ENCODE data around the gene HMGCS2.

Gene HMGCS2

GRCh38 chr1:119700326-119700725 is 68.4 kb downstream of the HMGCS2 start:
- TF ChIP-seq ZEB2 (tag by site-specific recombination; IDR thresholded peaks at IDR 0.05) (no peak), ZNF18 (tag by site-specific recombination; IDR thresholded peaks at IDR 0.05) (no peak), HOXC10 (CRISPR knock-in tag; IDR thresholded peaks at IDR 0.05) (no peak), ZBTB26 (tag by site-specific recombination; optimal IDR thresholded peaks at IDR 0.05) (no peak), ZNF664 (tag by site-specific recombination; IDR thresholded peaks at IDR 0.05) (no peak), ZNF155 (tag by site-specific recombination; IDR thresholded peaks at IDR 0.05) (no peak), ZNF449 (tag by site-specific recombination; IDR thresholded peaks at IDR 0.05) (no peak), GLI4 (tag by site-specific recombination; IDR thresholded peaks at IDR 0.05) (no peak), ZNF629 (tag by site-specific recombination; IDR thresholded peaks at IDR 0.05) (no peak)
- H3K4me1 ChIP-seq (ENCODE audit: control insufficient read depth, insufficient read depth, low read length): no peaks in the 10 kb centered on the region
- CTCF ChIA-PET: no interaction called here

More at GRCh38 chr1:119700326-119700725, 68.4 kb downstream of the HMGCS2 start:
- Histone ChIP-seq H3K4me3 (ENCODE audit: low read depth, low read length) (no peak overlapping the region), H3K36me3 (ENCODE audit: control insufficient read depth in 2 of 2, insufficient read depth in 1 of 2, low read length in 2 of 2) (no peaks in the 10 kb centered on the region), H3K27ac (ENCODE audit: extremely low read depth, low read depth, low read length) (no peak overlapping the region), H3K9me3 (ENCODE audit: control insufficient read depth, insufficient read depth, low read depth, low read length) (no peaks in the 10 kb centered on the region)
- POLR2A ChIA-PET: no interaction called here
